ENCODE results near the gene KLHL35.
"Not testable (repeated sequence)": the region's sequence is repeated elsewhere in the genome, so short reads cannot be mapped to it uniquely, and the experiment has no call there.

The KLHL35 gene

GRCh38 chr11:75387736-75388294 lies 45.2 kb downstream of the KLHL35 start:
- no peak for TF ChIP-seq CTCF (conservative IDR thresholded peaks at IDR 0.05; ENCODE audit: low read depth, low read length)
- DNase-seq (ENCODE audit: low read depth), result no peak
- H3K4me3 ChIP-seq (ENCODE audit: low read length), result no peak overlapping the region

- TF ChIP-seq CTCF (conservative IDR thresholded peaks at IDR 0.05; ENCODE audit: low read depth, low read length), result no peak
- peak; percentile 64 for DNase-seq (ENCODE audit: low read depth)
- no peak overlapping the region for H3K4me3 ChIP-seq (ENCODE audit: low read length)
Measured at GRCh38 chr11:75386942-75387630, 45.9 kb downstream of the KLHL35 start.

GRCh38 chr11:75384438-75385080 lies 48.4 kb downstream of the KLHL35 start:
- DNase-seq (ENCODE audit: low read depth), result no peak
- TF ChIP-seq CTCF (conservative IDR thresholded peaks at IDR 0.05; ENCODE audit: low read depth, low read length), result peak; percentile 96
- no peak overlapping the region for H3K4me3 ChIP-seq (ENCODE audit: low read length)

- no peak for TF ChIP-seq CTCF (conservative IDR thresholded peaks at IDR 0.05; ENCODE audit: low read depth, low read length)
- no peak overlapping the region for H3K4me3 ChIP-seq (ENCODE audit: low read length)
- no peak for DNase-seq (ENCODE audit: low read depth)
Measured at GRCh38 chr11:75383246-75383645, 49.8 kb downstream of the KLHL35 start.

- no peak for DNase-seq (ENCODE audit: low read depth)
- no peak for TF ChIP-seq CTCF (conservative IDR thresholded peaks at IDR 0.05; ENCODE audit: low read depth, low read length)
- H3K4me3 ChIP-seq (ENCODE audit: low read length), result no peak overlapping the region
Measured at GRCh38 chr11:75380716-75381420, 52.1 kb downstream of the KLHL35 start.

GRCh38 chr11:75380245-75380644 lies 52.8 kb downstream of the KLHL35 start:
- TF ChIP-seq CTCF (conservative IDR thresholded peaks at IDR 0.05; ENCODE audit: low read depth, low read length), result no peak
- H3K4me3 ChIP-seq (ENCODE audit: low read length), result no peak overlapping the region
- DNase-seq (ENCODE audit: low read depth), result no peak

GRCh38 chr11:75378776-75379175 lies 54.2 kb downstream of the KLHL35 start:
- not testable (repeated sequence) for H3K4me3 ChIP-seq (ENCODE audit: low read length); DNase-seq (ENCODE audit: low read depth)
